ENCODE data around the gene EGFLAM.

EGFLAM gene

DNA sequence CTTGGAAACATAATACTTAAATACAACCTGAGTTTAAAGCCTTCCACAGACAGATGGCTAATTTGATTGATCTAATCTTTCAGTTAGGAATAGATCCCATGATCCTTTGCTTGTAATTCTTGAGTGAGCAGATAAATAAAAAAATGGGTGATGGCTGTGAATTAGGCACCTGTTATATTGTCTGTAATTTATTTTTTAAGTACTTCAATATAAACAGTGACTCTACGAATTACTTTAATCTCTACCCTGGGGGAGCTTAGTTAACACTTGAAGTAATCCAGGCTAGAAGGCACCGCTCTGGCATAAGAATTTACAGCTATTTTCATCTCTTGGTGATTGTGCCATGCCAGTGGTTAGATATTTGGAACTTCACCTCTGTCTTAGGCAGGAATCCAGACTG, 9.0 kb downstream of the EGFLAM start:
- DNase-seq: no peak

GRCh38 chr5:38273626-38274025, 15.3 kb downstream of the EGFLAM start:
- no peak for DNase-seq

GRCh38 chr5:38274370-38274769, 16.0 kb downstream of the EGFLAM start:
- DNase-seq: no peak

GRCh38 chr5:38284384-38284783, 26.0 kb downstream of the EGFLAM start:
- DNase-seq: no peak

GRCh38 chr5:38285226-38285625, 26.9 kb downstream of the EGFLAM start:
- no peak for DNase-seq

- DNase-seq: no peak
Measured at GRCh38 chr5:38286002-38286401, 27.6 kb downstream of the EGFLAM start.

DNA sequence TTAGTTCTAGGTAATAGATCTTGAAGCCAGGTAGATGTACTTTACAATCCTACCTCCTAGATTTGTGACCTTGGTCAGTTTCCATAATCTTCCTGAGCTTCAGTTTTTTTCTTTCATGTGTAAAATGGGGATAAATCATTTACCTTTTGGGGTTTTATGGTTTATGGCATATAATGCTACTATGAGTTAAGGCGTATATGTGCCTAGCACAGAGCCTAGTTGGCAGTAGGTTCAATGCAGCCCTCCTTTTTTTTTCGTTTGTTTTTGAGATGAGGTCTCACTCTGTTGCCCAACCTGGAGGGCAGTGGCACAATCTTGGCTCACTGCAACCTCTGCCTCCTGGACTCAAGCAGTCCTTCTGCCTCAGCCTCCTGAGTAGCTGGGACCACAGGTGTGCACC, 28.8 kb downstream of the EGFLAM start:
- no peak for DNase-seq

DNA sequence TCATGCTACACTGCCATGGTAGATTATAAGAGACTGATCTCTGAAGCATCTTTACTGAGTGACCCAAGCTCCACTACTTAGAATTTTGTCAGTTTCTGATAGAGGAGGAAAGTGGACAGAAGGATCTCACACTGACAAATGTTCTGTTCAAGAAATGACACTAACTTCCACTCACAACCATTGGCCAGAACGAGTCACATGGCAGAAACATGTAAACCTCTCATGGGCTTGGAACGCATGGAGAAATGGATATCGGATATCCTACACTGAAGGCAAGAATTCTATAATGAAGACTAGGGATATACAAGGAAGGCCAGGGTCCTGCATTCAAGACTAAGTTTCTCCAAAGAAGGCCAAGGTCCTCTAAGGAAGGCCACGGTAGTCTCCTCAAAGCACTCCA, 31.1 kb downstream of the EGFLAM start:
- no peak for DNase-seq

DNA sequence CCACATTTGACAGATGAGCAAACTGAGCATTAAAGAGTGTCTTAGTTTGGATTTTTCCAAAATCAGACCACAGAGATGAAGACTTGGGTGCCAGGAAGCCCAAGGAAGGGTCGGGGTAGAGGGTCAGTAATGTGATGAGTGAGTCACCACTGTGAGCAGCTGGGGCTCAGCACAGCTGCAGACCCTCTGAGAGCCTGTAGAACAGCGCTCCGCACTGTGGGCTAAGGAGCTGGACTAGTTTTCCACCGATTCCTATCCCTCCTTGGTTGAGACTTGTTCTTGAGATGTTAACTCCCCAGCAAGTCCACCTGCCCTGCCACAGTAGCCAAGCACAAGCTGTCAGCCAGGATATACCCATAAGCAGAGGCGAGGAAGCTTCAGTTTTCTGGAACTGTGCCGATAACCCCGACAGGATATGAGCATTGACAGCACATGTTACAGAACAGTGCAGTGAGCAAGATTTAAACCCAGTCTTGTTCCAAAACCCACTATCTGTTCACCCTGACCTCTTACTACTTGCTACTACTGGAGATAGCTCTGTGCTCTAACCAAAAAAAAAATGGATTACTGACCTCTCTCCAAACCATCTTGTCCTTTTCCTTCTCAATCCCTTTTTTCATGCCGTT, 31.8 kb downstream of the EGFLAM start:
- no peak for DNase-seq

DNA sequence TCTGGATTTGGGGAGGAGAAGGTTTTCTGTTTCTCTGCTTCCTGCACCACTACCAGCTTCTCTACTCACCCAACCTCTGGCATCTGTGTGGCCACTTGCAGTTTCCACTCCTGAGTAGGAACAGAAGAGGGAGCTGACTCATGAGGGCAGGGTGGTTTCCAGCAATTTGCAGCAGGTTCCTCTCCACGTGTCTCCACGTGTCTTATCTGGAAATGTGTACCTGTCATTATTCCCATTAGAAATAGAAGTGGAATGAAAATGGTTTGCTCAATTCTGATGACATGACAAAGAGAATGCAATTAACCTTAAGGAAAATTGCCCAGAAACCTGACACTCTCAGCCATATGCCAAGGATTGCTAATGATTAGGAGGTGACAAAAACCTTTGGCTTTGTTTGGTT, 33.0 kb downstream of the EGFLAM start:
- DNase-seq: no peak

- DNase-seq: no peak
Measured at GRCh38 chr5:38292228-38292627, 33.9 kb downstream of the EGFLAM start.

- no peak for DNase-seq
Measured at GRCh38 chr5:38295751-38296150, 37.4 kb downstream of the EGFLAM start.

- DNase-seq: no peak
Measured at GRCh38 chr5:38297830-38298608, 39.7 kb downstream of the EGFLAM start.

- no peak for DNase-seq
Measured at GRCh38 chr5:38299585-38299984, 41.2 kb downstream of the EGFLAM start.

DNA sequence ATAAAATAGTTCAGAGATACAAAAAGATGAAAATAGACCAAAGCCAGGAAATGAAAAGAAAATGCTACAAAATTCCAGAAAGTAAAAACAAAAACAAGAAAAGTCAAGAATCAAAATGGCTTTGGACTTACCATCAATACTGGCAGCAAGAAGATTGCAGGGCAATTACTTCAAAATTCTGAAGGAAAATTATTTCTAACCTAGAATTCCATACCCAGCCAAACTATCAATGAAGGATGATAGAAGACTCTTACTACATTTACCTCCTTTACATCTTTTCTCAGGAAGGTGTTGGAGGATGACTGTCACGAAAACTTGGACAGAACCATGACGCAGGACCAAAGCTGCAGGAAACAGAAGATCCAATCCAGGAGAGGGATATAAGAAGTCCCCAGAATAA, 46.8 kb downstream of the EGFLAM start:
- DNase-seq: no peak

DNA sequence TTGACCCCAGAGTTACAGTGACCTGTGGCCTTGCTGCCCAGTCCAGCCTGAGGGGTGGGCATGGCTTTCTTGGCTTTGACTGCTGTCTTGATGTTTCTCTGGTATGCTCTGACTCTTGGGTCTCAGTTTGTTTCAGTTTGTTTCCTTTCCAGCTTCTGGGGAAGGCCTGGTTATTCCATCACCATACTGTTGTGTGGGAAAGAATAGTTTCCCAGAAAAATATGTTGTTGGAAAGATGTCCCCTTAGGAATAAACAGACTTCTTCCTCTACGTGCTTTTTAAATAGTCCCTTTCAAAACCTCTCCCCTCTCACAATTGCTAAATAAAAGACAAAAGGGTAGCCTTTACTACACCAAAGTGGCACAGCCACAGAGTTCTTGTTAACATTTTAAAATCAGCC, 49.5 kb downstream of the EGFLAM start:
- DNase-seq: no peak

GRCh38 chr5:38316544-38317224, 58.3 kb downstream of the EGFLAM start:
- no peak for DNase-seq

DNA sequence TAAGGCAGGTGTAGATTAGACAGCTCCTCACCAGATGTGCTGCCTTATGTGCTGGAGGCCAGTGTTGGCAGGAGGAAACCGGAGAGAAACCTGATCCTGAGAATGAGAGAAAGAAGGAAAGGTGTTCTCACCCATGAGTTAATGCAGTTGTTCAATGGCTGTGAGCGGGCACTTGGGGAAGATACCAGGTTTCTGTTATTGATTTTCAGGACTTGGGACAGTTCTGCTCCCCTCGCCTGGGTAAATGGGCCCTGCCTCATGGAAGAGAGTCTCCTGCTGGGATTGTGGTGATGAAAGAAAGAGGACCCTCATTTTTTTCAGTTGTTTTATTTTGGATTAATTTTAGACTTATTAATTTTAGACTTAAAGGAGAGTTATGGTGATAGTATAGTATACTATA, 59.5 kb downstream of the EGFLAM start:
- no peak for DNase-seq

DNA sequence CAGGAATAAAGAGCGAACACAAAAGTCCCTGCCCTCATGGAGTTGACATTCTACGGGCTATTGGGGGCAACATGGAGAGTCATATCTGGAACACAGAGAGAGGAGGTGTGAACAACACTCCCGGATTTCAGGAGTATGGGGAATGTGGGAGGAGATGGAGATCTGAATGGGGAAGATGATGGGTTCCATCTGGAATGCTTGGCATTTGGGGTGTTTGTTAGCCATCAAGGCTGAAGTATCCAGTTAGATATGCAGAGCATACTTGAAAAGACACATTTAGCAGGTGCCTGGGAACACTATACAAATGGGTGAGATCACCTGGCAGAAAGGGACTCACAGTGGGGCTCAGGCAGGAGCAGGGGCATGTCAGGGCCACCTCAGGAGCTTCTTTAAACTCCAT, 61.1 kb downstream of the EGFLAM start:
- DNase-seq: no peak

DNA sequence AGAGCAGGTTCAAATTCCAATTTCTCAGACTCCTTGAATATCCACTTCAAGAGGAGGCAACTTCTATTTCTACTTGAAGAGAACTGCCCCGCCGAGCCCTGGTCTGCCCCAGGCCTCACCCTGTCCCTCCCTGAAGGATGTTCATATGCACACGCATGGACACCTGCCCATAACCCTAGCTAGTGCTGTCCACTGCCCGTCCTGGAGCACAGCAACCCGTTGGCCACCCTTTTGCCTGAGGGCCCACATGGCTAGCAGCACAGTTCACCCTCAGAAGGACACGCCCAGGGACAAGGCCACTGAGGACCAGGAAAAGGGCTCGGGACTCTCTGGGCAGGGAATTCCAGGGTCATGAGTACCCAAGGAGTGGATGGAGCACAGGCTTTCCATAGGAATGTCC, 63.6 kb downstream of the EGFLAM start:
- no peak for DNase-seq

DNA sequence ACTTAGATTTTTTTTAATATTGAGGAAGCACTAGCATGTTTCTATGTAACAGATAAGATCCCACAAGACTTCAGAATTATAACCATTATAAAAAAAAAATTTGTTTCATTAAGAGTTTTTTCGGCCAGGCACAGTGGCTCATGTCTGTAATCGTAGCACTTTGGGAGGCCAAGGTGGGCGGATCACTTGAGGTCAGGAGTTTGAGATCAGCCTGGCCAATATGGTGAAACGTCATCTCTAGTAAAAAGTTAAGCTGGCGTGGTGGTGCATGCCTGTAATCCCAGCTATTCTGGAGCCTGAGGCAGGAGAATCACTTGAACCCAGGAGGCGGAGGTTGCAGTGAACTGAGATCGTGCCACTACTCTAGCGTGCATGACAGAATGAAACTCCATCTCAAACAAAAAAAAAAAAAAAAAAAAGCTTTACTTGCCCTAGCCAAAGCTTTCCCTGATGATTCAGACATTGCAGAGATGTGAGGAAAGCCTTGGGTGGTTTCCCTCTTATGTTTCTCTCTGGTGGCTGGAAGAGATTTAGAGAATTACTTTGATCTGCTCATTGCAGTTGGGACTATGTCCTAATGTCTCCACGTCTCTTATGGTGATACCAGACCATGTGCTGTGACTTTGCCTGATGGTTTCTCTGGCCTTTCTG, 65.4 kb downstream of the EGFLAM start:
- no peak for DNase-seq

GRCh38 chr5:38329132-38329715, 70.9 kb downstream of the EGFLAM start:
- DNase-seq: no peak

- DNase-seq: no peak
Measured at GRCh38 chr5:38330207-38330606, 71.8 kb downstream of the EGFLAM start.
